Activated CD8-positive, alpha-beta T cell treated with anti-CD3 and anti-CD28 coated beads for 36 hours (primary cell): ENCODE data around the gene ZIC4. TPM values are rescaled to one million over a fixed set of nuclear protein-coding genes. Genes with fewer than 3 reads are reported as not detected.

Experiments
- ATAC-seq: fragments of 200-7000 bp; cut with Tn5 transposase; one replicate; pipeline ENCODE4 v1.10.0; 2021; ENCODE audit warnings: mild to moderate bottlenecking, moderate library complexity
- CTCF ChIA-PET: fragments of 350-600 bp; sonication (Branson Sonifier 250); formaldehyde crosslinking; loops from one replicate; lab custom pipeline; 2021; ENCODE audit warnings: antibody characterized with exemption; lab: Charles Lee
- POLR2A ChIA-PET: fragments of 350-600 bp; sonication (Branson Sonifier 250); formaldehyde crosslinking; loops from one replicate; lab custom pipeline; 2021; ENCODE audit warnings: antibody characterized with exemption; lab: Charles Lee
- DNase-seq: peaks from one replicate; pipeline ENCODE4 v3.0.0-alpha.2; 2020
- H3K27ac Mint-ChIP-seq: one replicate; pipeline ENCODE4 v1.8.0; 2021; ENCODE audit warnings: mild to moderate bottlenecking, mixed read lengths
- H3K27me3 Mint-ChIP-seq: one replicate; pipeline ENCODE4 v1.8.0; 2021; ENCODE audit warnings: mixed read lengths
- H3K36me3 Mint-ChIP-seq: one replicate; pipeline ENCODE4 v1.8.0; 2021; ENCODE audit warnings: low read depth, mixed read lengths
- H3K4me1 Mint-ChIP-seq: one replicate; pipeline ENCODE4 v1.8.0; 2021; ENCODE audit warnings: low read depth, mixed read lengths
- H3K4me3 Mint-ChIP-seq: one replicate; pipeline ENCODE4 v1.8.0; 2021; ENCODE audit warnings: mild to moderate bottlenecking, moderate library complexity, mixed read lengths
- H3K9me3 Mint-ChIP-seq: one replicate; pipeline ENCODE4 v1.8.0; 2021; ENCODE audit warnings: mixed read lengths
- CTCF ChIP-seq: fragments of 200-600 bp; IDR thresholded peaks from one replicate; pipeline ENCODE4 v1.8.0; 2022; ENCODE audit warnings: antibody characterized with exemption, mild to moderate bottlenecking
- intact Hi-C: fragments of 100-400 bp; cut with micrococcal nuclease; formaldehyde crosslinking; loops from one replicate; pipeline ENCODE4 v1.10.0; 2022
- total RNA-seq, 2 experiments: library from RNA; stranded (reverse); gene quantifications; one replicate each; pipeline ENCODE4 v1.2.3, GENCODE V29; 2021

The ZIC4 gene
- total RNA-seq, 2 experiments from 2014 or later = not detected

GRCh38 chr3:147354623-147355022, 51.7 kb downstream of the ZIC4 start:
- ChIA-PET CTCF (no interaction called here), POLR2A (no interaction called here)
- H3K27me3 Mint-ChIP-seq = peaks cover 52% of the 10 kb centered on the region
- no peak overlapping the region for H3K27ac Mint-ChIP-seq
- DNase-seq (no peak), ATAC-seq (no peak)
- H3K9me3 Mint-ChIP-seq = peaks cover 5% of the 10 kb centered on the region
- no peaks in the 10 kb centered on the region for H3K36me3 Mint-ChIP-seq
- TF ChIP-seq CTCF = no peak
- intact Hi-C loops = loop anchor here (10.0 kb wide), 1 partner anchor 60 kb away; no protein-coding TSS in a partner anchor
- H3K4me1 Mint-ChIP-seq = no peaks in the 10 kb centered on the region
- H3K4me3 Mint-ChIP-seq = no peak overlapping the region

- no peaks in the 10 kb centered on the region for H3K36me3 Mint-ChIP-seq
- CTCF ChIA-PET = interaction anchor here (1.7 kb wide), 1 partner anchor 10 kb away, joined by 6 read pairs; no protein-coding TSS in a partner anchor
- intact Hi-C loops = loop anchor here (10.0 kb wide), 1 partner anchor 64 kb away; no protein-coding TSS in a partner anchor
- POLR2A ChIA-PET = no interaction called here
- no peak overlapping the region for H3K27ac Mint-ChIP-seq
- DNase-seq (no peak), ATAC-seq (no peak)
- H3K9me3 Mint-ChIP-seq = peaks cover 5% of the 10 kb centered on the region
- H3K4me3 Mint-ChIP-seq = no peak overlapping the region
- H3K4me1 Mint-ChIP-seq = no peaks in the 10 kb centered on the region
- H3K27me3 Mint-ChIP-seq = peaks cover 29% of the 10 kb centered on the region
- no peak for TF ChIP-seq CTCF
Measured at GRCh38 chr3:147351301-147351700, 55.0 kb downstream of the ZIC4 start.

GRCh38 chr3:147348976-147349375, 57.4 kb downstream of the ZIC4 start:
- H3K9me3 Mint-ChIP-seq = no peaks in the 10 kb centered on the region
- no peaks in the 10 kb centered on the region for H3K4me1 Mint-ChIP-seq
- peaks cover 8% of the 10 kb centered on the region for H3K27me3 Mint-ChIP-seq
- intact Hi-C loops = no loop called here
- H3K36me3 Mint-ChIP-seq = no peaks in the 10 kb centered on the region
- H3K27ac Mint-ChIP-seq = no peak overlapping the region
- POLR2A ChIA-PET = no interaction called here
- ATAC-seq = no peak
- no peak overlapping the region for H3K4me3 Mint-ChIP-seq
- no peak for DNase-seq
- TF ChIP-seq CTCF = no peak
- CTCF ChIA-PET = no interaction called here

GRCh38 chr3:147343926-147344325, 62.4 kb downstream of the ZIC4 start:
- H3K4me1 Mint-ChIP-seq = no peaks in the 10 kb centered on the region
- intact Hi-C loops = no loop called here
- CTCF ChIA-PET = no interaction called here
- ATAC-seq = no peak
- H3K27me3 Mint-ChIP-seq = peaks cover 3% of the 10 kb centered on the region
- H3K9me3 Mint-ChIP-seq = no peaks in the 10 kb centered on the region
- no peak for TF ChIP-seq CTCF
- H3K27ac Mint-ChIP-seq = no peak overlapping the region
- POLR2A ChIA-PET = no interaction called here
- no peak overlapping the region for H3K4me3 Mint-ChIP-seq
- H3K36me3 Mint-ChIP-seq = no peaks in the 10 kb centered on the region
- DNase-seq = no peak

- Mint-ChIP-seq H3K9me3 (no peaks in the 10 kb centered on the region), H3K36me3 (no peaks in the 10 kb centered on the region), H3K27ac (no peak overlapping the region), H3K4me3 (no peak overlapping the region), H3K27me3 (peaks cover 3% of the 10 kb centered on the region), H3K4me1 (no peaks in the 10 kb centered on the region)
- ChIA-PET CTCF (no interaction called here), POLR2A (no interaction called here)
- DNase-seq (no peak), ATAC-seq (no peak)
- intact Hi-C loops = no loop called here
- no peak for TF ChIP-seq CTCF
Measured at GRCh38 chr3:147341727-147342126, 64.6 kb downstream of the ZIC4 start.
